Measurements from ENCODE around the gene KLRK1.
"Not testable (repeated sequence)": the region's sequence is repeated elsewhere in the genome, so short reads cannot be mapped to it uniquely, and the experiment has no call there.

KLRK1 gene

DNA sequence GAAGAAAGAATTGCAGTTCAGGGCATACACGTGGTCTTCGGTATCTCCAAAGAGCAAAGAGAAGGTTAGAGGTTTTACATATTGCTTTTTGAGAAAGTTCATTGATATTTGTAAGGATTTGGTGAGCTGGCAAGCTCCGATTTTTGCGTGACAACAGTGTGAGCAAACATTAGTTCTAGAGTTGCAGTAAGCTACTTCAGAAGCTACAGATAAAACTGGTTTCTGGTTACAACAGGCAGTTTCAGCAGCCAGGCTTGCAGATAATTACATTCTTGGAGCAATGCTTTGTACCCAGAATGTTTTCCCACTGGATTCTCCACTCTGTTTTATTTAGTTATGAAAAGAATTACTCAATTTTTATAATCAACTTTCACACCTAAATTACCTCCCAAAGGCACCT is 28.2 kb downstream of the KLRK1 start:
- DNase-seq = no peak

DNA sequence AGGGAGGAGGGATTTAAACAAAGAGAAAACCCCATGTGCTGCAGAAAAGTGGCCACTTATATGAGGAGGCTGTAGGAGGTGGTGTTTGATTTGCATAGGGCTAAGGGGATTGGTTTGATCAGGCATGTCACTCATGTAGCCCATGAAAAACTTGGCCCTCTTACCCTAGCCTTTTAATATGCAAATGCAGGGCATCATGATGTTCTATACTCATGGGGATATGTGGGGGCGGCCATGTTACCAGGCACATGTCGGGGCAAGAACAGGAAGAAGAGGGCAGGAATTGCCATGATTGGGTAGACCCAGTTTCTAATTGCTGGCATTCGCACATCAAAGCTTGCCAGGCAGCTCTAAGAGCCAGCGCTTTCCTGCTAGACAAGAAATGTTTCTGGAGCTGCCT is 28.8 kb downstream of the KLRK1 start:
- no peak for DNase-seq

DNA sequence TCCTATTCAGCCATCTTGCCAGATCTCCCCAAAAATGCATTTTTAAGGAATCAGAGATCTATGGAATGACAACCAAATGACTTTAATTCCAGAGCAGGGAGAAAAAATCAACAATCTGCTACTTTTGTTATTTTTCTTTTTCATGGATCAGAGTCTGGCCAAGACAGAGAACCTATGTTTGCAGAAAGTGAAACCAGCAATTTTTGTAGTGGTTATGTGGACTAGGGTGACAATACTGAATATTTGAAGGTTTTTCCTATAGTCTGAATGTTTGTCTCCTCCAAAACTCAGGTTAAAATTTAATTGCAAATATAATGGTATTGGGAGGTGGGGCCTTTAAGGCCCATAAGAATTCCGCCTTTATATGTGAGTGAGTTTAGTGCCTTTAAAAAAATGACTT is 30.9 kb downstream of the KLRK1 start:
- no peak for DNase-seq

DNA sequence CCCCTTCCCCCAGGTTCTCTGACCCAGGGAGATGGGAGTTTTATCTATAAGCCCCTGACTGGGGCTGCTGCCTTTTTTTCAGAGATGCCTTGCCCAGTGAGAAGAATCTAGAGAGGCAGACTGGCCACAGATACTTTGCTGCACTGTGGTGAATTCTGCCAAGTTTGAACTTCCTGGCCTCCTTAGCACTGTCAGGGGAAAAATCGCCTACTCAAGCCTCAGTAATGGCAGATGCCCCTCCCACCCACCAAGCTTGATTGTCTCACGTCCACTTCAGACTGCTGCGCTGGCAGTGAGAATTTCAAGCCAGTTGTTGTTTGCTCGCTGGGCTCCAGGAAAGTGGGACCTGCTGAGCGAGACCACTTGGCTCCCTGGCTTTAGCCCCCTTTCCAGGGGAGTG is 31.7 kb downstream of the KLRK1 start:
- DNase-seq = no peak

DNA sequence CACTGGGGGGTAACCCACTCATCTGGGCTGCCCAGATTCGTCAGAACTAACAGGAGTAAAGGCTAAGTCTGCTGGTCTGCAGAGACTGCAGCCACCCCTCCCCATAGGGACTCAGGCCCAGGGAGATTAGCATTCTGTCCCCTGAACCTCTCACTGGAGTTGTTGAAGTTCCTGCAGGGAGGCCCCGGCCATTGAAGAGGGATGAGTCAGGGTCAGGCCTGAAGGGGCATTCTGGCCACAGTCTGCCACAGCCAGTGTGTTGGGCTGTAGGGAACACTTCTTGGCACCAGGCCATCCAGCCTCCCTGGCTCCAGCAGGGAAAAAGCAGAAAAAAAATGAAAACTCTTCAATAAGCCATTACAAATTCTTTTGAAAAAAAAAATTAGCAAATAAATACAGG is 35.3 kb downstream of the KLRK1 start:
- no peak for DNase-seq

DNA sequence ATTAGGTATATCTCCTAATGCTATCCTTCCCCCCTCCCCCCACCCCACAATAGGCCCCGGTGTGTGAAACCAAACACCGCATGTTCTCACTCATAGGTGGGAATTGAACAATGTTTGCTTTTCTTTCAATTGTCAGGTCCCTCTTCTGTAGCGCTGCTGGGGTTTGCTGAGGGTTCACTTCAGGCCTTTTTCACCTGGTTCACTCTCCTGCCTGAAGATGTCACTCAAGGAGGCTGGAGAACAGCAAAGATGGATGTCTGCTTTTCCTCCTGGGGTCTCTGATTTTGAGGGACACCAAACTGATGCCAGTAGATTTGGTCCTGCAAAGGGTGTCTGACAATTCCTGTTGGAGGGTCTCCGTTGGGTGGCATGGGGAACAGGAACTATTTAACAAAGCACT is 35.8 kb downstream of the KLRK1 start:
- no peak for DNase-seq

DNA sequence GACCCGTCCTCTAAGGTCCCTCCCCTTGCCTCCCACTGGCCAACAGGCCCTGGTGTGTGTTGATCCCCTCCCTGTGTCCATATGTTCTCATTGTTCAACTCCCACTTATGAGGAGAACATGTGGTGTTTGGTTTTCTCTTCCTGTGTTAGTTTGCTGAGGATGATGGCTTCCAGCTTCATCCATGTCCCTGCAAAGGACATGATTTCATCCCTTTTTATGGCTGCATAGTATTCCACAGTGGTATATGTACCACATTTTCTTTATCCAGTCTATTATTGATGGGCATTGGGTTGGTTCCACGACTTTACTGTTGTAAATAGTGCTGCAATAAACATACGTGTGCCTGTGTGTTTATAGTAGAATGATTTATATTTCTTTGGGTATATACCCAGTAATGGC is 38.4 kb downstream of the KLRK1 start:
- DNase-seq = not testable (repeated sequence)

DNA sequence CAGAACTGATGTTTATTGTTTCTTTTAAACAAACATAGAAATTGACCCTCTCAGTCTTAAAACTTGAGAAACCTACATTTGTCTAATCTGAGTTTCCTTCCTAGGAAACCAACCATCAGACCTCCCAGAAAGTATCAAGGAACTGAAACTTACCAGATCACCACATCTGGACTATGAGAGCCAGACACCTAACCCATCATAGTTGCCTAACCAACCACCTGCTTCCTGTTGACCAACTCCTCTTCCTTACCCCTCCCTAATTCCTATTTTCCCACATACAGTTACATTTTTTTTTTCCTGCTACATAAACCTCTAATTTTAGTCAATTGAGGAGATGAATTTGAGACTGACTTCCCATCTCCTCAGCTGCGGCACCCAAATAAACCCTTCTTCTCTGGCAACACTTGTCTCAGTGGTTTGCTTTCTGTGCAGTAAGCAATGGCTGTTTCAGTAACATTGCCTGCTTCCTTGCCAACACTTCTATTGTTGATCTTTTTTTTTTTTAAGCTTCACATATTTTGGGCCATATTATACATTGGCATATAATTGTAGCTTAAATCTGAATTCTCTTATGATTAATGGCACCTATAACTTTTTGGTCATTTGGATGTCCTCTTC is 47.8 kb downstream of the KLRK1 start:
- no peak for DNase-seq

DNA sequence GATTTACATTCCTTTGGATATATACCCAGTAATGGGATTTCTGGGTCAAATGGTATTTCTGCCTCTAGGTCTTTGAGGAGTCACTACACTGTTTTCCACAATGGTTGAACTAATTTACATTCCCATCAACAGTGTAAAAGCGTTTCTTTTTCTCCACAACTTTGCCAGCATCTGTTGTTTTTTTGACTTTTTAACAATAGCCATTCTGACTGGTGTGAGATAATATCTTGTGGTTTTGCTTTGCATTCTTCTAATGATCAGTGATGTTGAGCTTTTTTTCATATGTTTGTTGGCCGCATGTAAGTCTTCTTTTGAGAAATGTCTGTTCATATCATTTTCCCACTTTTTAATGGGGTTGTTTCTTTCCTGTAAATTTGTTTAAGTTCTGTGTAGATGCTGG is 48.9 kb downstream of the KLRK1 start:
- DNase-seq = not testable (repeated sequence)

DNA sequence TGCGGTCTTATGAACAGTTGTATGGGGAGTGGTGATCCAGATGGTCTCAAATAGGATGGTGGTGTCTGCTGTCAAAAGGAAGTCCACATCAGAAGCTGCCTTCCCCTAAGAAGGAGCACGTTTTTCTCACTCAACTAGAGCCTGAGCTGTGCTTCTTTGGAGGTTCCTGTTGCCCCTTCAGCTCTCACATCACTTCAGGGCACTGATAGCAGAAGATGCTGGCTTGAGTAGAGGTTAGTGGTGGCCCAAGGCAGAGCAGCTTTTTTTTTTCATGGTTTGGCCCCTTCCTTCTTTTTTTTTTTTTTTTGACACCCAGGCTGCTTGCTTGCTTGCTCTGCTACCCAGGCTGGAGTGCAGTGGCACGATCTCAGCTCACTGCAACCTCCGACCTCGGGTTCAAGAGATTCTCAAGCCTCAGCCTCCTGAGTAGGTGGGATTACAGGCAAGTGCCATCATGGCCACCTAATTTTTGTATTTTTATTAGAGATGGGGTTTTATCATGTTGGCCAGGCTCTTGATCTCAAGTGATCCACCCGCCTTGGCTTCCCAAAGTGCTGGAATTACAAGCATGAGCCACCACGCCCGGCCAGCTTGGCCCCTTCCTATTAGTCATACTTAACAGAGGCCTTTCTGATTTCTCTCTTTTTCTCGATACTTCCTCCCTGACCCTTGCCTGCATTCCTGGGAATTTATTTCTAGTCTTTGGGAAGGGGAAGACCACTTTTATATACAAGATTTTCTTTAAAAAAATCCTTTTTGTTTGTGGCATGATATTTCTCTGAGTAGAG is 50.6 kb downstream of the KLRK1 start:
- DNase-seq = no peak

DNA sequence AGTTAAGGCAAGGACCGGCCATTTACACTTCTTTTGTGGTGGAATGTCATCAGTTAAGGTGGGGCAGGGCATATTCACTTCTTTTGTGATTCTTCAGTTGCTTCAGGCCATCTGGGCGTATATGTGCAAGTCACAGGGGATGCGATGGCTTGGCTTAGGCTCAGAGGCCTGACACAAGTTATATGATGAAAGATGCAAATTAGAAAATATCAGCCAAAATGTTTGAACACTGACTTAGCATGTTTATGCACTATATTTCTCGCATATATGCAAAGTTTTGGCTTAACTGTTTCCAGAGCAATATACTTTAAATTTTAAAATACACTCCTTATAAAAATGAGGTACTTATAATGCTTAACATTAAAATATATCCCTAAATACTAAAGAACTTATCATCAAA is 51.4 kb downstream of the KLRK1 start:
- DNase-seq = not testable (repeated sequence)

DNA sequence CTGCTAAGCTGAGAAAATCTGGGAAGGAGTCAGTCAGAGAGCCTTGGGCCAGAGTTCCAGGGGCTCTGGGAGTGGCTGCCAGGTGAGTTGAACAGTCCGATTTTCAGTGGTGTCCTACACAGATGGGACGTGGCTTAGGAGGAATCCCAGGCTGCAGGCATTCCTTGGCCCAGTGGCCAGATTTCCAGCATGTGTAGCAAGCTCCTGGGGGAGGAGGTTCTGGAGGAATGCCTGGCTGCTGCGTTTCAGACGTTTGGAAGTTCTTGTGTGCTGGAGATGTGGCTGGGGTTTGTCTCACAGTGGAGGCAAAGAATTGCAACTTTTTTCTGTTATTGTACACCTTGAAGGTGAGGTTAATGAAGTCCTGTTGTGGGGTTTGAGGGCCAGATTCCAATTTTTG is 53.6 kb downstream of the KLRK1 start:
- DNase-seq = not testable (repeated sequence)

DNA sequence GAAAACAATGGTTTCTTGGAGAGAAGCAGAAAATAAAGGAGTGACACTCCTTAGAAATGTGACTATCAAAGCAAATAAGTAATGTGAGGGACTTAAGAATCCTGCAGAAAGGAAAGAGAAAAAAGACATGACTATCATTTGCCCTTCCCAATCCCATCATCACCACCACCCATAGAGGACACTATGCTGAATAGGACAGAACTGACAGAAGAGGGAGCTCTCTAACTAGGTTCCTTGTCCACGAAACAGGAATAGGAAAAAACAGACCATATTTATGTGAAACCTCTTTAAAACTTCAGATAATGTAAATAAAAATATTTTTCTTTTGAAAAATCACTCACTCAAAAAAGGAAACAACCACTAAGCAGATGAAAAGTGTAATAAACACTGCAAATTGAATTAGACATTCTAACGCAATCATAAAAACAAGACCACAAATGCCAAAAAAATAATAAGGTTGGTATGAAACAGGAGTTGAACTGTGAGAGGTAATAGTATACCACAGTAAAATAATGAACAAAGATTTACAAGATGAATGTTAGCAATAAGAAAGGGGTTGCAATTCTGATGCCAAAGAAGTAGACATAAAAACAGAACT is 58.1 kb downstream of the KLRK1 start:
- peak in 1 of 2 experiments; percentile 29 for DNase-seq

DNA sequence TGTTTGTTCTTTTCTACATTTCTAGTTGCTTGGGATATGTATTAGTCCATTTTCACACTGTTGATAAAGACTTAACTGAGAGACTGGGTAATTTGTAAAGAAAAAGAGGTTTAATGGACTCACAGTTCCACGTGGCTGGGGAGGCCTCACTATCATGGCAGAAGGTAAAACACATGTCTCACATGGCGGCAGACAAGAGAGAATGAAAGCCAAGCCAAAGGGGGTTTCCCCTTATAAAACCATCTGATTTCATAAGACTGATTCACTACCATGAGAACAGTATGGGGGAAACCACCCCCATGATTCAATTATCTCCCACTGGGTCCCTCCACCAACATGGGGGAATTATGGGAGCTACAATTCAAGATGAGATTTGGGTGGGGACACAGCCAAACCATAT is 61.1 kb downstream of the KLRK1 start:
- not testable (repeated sequence) for DNase-seq

Data from NCI-H524 (cell line).